Measurements from ENCODE around the gene RALGDS. TPM values are rescaled to one million over a fixed set of nuclear protein-coding genes. Genes with fewer than 3 reads are reported as not detected.

RALGDS gene
- total and polyA plus RNA-seq, 9 of the 15 experiments (the other 6 are each of a cell fraction or from before 2014, with no cell fraction given), result 0.75 to 43.3 (median 27.1) TPM

GRCh38 chr9:133080161-133080560 is 40.9 kb downstream of the RALGDS start:
- in situ Hi-C loops (cut with MboI), result no loop called here
- Histone ChIP-seq H3K36me3 (ENCODE audit: control insufficient read depth, insufficient read depth, low read length) (no peaks in the 10 kb centered on the region), H4K20me1 (replicated peaks; ENCODE audit: control insufficient read depth, insufficient read depth, low read length) (no peaks in the 10 kb centered on the region), H3K9me1 (ENCODE audit: control insufficient read depth, insufficient read depth, low read length) (no peaks in the 10 kb centered on the region), H3K4me3 (no peak overlapping the region), H3K27ac (ENCODE audit: extremely low read depth, low read depth, low read length) (no peak overlapping the region), H3K4me1 (replicated peaks in 1 of 2; ENCODE audit: control insufficient read depth in 2 of 2, insufficient read depth in 2 of 2, low read length in 2 of 2) (no peaks in the 10 kb centered on the region; a peak in 1 of 5 replicates), H2AFZ (ENCODE audit: low read depth, low read length) (no peak overlapping the region), H3K4me2 (ENCODE audit: insufficient read depth, low read length) (no peak overlapping the region), H3K27me3 (ENCODE audit: control insufficient read depth in 2 of 2, insufficient read depth in 2 of 2, low read length in 2 of 2) (peaks cover 23 to 33% of the 10 kb centered on the region in 2 experiments), H3K9ac (ENCODE audit: insufficient read depth in 1 of 2, low read depth in 2 of 2, low read length in 2 of 2) (no peak overlapping the region), H3K79me2 (ENCODE audit: control insufficient read depth, insufficient read depth, low read length) (no peaks in the 10 kb centered on the region), H3K9me3 (replicated peaks; ENCODE audit: control insufficient read depth, insufficient read depth, low read depth, low read length) (no peaks in the 10 kb centered on the region)
- TF ChIP-seq ZNF79 (CRISPR knock-in tag; IDR thresholded peaks at IDR 0.05; ENCODE audit: low read depth) (no peak), ZNF766 (CRISPR knock-in tag; conservative IDR thresholded peaks at IDR 0.05) (no peak), NUFIP1 (IDR thresholded peaks at IDR 0.05; ENCODE audit: partially characterized antibody) (no peak), HMG20B (CRISPR knock-in tag; IDR thresholded peaks at IDR 0.05) (no peak), ZNF41 (CRISPR knock-in tag; conservative IDR thresholded peaks at IDR 0.05) (no peak), FOXM1 (IDR thresholded peaks at IDR 0.05; ENCODE audit: low read depth) (no peak), FOXM1 (CRISPR knock-in tag; IDR thresholded peaks at IDR 0.05; ENCODE audit: low read depth) (no peak), FIP1L1 (IDR thresholded peaks at IDR 0.05; ENCODE audit: low read depth, low read length, poor library complexity, severe bottlenecking) (no peak), SAP30 (IDR thresholded peaks at IDR 0.05; ENCODE audit: borderline replicate concordance, insufficient read depth, low read depth, low read length, poor library complexity, severe bottlenecking) (no peak), KLF10 (CRISPR knock-in tag; IDR thresholded peaks at IDR 0.05) (no peak)
- TF ChIP-seq, protein P1, sequence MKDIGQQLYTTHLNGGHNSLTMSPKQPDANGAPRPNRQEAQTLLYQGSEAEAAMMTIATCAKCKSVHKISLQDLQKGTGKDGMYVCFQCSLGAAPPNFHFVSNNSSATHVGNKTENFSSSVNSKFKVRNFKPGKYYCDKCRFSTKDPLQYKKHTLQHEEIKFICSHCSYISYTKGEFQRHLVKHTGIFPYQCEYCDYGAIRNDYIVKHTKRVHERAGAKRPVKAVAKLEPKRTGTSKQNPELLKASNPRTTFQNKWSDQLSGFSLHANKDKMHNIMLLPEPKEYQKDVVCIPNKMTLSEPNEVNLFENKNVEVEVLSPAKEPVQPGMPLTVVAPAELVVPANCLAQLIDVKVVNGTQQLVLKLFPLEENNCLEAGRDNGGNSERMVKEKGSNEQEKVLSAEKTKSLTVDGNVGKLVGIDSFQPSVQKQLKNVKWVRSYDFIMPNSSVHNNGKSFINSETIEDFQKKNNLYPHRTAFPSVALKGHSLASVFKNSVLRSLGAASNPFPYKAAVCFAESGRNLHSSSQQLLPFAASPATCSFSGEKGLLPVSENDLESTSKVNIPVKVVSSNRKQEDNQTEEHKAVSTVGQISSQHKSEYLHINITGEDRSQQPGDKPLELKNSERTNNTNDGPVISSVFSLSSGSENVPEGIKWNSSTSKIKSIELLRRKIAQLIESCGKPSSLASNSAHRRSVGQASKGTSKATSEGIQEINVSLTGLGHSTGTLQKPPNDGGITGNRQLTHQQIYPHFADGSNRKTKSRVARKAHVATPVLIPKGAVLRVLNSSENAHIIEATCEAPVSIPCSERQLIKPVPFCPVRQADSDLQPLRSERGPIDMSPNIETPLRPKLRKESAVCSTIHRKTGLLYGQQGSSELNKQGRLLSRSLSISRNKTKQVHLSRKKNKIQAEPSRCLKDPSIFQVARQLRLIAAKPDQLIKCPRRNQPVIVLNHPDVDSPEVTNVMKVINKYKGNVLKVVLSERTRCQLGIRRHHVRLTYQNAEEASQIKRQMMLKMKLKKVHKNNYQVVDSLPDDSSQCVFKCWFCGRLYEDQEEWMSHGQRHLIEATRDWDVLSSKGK (CRISPR knock-in tag; IDR thresholded peaks at IDR 0.05), result no peak
- CTCF ChIA-PET (ENCODE audit: low intra/inter-chr PET ratio), result no interaction called here
- no peak for FAIRE-seq
- ATAC-seq, result no peak
- no peak for DNase-seq (ENCODE audit: extremely low read depth in 1 of 4, low spot score in 3 of 4)
- POLR2A ChIA-PET, result interaction anchor here (0.8 to 0.9 kb wide), 2 partner anchors 9 to 24 kb away, joined by 3 to 8 read pairs; no protein-coding TSS in a partner anchor
- intact Hi-C loops (cut with micrococcal nuclease), result no loop called here
- WGBS (ENCODE audit: insufficient coverage, low coverage, missing lambda C conversion rate), result 25% methylated on average over 7 of the region's 7 CpGs
- no TSS peak for BruUV-seq (replicated peaks)
